GM12873 (cell line): Measurements from ENCODE around the gene SPATA2L.

ENCODE experiments used
- CTCF ChIP-seq: IDR thresholded peaks from 2 replicates; pipeline ENCODE4 v1.5.1; 2012; ENCODE audit warnings: low read depth, mild to moderate bottlenecking, moderate library complexity, low read length, control low read depth; ENCODE audit not compliant: insufficient read depth; ENCODE audit errors: missing control alignments

Gene SPATA2L

GRCh38 chr16:89656435-89657121, 44.9 kb downstream of the SPATA2L start:
- no peak for TF ChIP-seq CTCF

DNA sequence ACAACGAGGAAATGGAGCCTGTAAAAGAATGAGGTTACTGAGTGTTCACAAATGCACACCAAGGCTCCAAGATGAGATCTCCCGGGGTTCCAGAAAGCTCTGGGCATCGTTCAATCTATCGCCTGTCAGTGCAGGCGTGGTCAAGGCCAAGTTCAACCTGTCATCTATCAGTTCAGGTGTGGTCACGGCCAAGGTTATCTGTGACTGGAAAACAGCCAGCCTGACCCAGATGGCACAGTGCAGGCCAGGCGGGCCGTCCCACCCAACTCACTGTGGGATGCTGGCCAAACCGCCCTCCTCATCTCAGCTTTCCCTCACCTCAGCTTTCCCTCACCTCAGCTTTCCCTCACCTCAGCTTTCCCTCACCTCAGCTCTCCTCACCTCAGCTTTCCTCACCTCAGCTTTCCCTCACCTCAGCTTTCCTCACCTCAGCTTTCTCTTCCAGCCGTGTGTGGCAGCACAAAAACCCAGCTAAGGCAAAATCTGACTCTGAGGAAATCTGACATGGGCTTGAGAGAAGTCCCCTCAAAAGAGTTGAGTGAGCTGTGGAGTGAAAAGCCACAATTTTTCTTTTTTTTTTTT, 46.4 kb downstream of the SPATA2L start:
- no peak for TF ChIP-seq CTCF

GRCh38 chr16:89653656-89654295, 47.7 kb downstream of the SPATA2L start:
- TF ChIP-seq CTCF, result no peak

DNA sequence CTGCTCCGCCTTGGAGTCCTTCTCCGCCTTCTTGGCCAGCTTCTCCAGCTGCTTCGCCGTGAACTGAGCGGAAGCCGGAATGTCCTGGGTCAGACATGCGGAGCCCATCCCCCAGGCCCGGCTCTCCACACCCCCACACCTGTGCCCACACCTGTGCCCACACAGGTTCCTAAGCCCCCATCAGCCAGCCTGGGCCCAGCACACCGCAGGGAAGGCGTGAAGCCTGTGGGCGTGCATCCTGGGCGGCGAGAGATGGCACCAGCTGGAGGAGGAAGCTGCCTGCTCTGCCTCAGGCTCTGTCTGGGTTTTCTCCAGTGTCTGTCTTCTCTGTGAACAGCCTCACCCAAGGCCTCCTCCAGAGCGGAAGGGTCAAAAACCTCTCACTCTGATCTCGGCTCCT, 49.9 kb downstream of the SPATA2L start:
- TF ChIP-seq CTCF, result no peak

GRCh38 chr16:89646906-89647305, 54.6 kb downstream of the SPATA2L start:
- TF ChIP-seq CTCF, result no peak
